NK-92 (cell line): ENCODE measurements around the gene HLA-E.
"Not testable (repeated sequence)": the region's sequence is repeated elsewhere in the genome, so short reads cannot be mapped to it uniquely, and the experiment has no call there.

ENCODE experiments used
- DNase-seq: peaks from one replicate; lab custom pipeline; 2025; ENCODE audit not compliant: unreplicated experiment; lab: John Stamatoyannopoulos, UW

The HLA-E gene

DNA sequence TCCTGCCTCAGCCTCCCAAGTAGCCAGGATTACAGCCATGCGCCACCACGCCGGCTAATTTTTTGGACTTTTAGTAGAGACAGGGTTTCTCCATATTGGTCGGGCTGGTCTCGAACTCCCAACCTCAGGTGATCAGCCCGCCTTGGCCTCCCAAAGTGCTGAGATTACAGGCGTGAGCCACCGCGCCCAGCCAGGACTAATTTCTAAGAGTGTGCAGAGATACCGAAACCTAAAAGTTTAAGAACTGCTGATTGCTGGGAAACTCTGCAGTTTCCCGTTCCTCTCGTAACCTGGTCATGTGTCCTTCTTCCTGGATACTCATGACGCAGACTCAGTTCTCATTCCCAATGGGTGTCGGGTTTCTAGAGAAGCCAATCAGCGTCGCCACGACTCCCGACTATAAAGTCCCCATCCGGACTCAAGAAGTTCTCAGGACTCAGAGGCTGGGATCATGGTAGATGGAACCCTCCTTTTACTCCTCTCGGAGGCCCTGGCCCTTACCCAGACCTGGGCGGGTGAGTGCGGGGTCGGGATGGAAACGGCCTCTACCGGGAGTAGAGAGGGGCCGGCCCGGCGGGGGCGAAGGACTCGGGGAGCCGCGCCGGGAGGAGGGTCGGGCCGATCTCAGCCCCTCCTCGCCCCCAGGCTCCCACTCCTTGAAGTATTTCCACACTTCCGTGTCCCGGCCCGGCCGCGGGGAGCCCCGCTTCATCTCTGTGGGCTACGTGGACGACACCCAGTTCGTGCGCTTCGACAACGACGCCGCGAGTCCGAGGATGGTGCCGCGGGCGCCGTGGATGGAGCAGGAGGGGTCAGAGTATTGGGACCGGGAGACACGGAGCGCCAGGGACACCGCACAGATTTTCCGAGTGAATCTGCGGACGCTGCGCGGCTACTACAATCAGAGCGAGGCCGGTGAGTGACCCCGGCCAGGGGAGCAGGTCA, at the start of gene HLA-E:
TSS of gene HLA-E (plus strand) at position 429 of the 945 bp plus-strand sequence. CDS start at position 452, 23 bp downstream.
- peak; percentile 27 for DNase-seq

DNA sequence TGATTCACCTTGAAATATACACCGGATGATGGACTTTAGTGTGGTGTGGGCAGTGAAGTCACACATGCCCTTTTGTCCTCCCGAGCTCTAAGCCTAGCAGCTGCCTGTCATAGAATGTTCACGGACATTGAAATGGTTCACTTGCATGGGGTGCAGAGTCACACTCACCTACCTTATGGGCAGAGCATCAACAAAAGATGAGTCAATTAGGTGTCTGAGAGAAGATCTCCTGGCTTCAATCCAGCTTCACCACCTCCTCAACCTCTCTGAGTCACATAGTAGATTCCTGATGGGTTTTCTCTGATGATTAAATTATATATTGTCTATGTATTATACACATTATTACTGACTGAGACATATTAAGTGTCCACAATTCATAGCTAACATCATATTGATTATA, 48.1 kb upstream of the HLA-E start:
- no peak for DNase-seq

DNA sequence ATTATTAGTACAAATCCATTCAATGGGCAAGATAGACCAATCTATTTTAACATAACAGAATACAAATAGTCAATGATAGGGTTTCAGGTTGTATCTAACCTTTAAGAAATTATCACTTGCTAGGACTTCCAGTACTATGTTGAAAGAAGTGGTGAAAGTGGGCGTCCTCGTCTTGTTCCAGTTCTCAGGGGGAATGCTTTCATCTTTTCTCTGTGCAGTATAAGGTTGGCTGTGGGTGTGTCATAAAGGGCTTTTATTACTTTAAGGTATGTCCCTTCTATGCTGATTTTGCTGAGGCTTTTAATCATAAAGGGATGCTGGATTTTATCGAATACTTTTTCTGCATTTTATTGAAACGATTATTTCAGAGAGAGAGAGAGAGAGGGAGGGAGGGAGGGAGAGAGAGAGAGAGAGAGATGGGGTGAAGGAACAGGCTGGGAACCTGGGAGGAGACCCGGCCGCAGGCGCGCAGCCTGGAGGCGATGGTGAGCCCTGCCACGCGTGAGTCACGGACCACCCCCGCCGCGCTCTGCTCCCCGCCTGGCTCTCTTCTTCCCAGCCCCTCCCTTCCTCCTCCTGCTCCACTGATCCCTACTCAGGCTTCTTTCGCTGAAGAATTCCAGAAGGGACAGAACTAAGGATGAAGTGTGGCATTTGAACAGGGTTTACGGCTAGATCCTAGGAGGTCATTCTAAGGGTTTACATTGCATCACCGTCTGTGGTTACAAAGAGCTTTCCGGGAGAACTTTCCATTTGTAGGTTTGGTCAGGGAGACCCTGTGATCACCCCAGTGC, 45.5 kb upstream of the HLA-E start:
- DNase-seq = no peak

DNA sequence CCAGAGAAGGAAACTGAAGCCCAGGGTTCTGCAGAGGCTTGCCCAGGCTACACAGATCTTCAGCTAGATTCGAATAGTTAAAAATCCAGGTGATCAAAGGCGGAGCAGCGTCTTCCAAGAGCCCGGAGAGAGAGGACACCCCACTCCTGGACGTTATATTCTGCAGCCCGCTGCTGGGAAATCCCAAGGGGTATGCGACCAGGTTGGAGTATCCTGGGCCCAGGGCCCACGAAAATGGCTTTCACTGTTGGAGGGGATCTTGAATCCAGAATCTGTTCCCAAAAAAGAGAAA, 44.9 kb upstream of the HLA-E start:
- no peak for DNase-seq

DNA sequence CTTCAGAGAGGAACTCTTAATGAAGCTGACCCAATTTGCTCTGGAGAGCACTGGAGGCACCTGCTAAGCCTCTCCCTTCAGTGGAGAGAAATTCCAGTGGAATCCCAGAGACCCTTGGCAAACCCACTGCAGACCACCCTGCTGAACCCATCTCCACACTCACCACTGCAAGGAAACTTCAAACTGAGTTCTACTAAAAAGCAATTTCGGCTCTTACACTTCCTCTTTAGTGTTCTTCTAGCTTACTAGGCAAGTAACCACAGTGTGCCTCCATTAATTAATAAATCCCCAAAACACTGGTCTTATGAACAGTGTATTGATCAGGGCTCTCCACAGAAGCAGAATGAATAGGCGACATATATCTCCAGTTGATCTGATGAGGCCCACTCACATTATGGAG, 43.0 kb upstream of the HLA-E start:
- no peak for DNase-seq

DNA sequence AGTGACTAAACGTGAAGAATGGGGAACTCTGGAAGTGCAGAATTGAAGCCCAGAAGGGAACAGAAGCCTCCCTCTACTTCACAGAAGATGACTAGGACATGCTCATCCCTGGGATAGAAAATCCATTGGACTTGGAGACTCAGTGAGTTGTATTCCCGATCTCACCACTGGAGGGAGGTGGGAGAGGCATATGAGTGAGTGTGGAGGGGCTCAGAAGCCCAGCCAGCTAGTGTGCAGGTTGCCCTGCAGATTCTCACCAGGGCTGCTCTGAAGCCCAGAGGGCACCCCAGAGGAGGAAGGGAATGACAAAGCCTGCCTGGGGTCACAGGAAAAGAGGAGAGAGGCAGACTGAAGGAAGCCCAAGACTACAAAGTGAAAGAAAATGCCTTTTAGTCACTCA, 42.1 kb upstream of the HLA-E start:
- no peak for DNase-seq

DNA sequence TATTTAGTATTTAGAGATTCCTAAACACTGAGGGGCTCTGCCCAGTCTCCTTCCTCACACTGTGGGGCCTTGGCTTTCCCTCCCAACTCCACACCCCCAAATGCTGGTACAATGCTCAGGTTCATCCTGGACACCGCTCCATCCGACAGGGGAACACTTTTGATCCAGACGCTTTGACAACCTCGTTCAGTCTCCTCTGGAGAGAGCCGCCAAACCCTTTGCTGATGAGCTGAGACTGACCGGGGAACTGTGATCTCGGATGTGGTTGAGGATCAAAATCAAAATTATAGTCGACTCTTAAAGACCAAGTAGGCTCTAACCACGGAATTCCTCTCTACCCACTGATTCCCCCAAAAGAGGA, 38.8 kb upstream of the HLA-E start:
- DNase-seq = no peak

DNA sequence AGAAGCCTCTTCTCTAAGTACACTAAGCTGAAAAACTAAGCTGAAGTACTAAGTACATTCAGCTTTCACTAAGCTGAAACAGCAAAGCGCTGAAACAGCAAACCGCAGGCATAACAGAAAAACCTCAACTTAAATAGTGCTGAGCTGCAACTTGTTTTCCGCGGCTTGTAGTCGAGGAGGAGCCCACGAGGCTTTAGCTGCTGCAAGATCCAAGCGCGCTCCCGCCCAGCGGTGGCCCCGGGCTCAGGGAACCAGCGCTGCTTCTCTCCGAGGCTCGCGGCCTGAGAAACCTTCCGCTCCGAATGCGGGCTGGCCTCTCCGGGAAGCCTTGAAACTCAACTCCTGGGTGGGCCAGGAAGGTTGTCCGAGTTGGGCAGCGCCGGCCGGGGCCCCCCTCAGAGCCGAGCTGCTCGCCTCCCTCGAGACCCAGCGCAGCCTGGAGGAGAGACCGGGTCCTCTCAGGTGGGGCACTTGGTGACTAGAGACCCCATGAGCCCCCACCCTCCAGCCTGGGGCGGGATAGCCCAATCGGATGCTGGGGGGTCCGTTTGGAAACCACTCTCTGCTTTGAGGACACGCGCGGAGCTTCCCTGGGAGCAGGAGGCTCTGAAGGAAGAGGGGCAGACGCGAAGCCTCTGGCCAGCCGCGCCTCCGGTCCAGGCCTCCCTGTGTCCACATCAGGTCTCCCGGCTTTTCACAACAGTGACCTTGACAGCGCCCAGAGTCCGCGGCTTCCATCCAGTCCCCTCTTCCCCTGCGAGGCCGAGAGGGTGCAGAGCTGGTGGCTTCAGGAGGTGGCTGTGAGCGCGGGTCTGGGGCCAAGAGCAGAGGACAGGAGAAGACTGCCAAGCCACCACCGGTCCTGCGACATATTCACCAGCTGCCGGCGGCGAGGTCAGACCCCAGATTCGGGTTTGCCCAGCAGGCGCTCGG, 38.1 kb upstream of the HLA-E start:
- DNase-seq = no peak

DNA sequence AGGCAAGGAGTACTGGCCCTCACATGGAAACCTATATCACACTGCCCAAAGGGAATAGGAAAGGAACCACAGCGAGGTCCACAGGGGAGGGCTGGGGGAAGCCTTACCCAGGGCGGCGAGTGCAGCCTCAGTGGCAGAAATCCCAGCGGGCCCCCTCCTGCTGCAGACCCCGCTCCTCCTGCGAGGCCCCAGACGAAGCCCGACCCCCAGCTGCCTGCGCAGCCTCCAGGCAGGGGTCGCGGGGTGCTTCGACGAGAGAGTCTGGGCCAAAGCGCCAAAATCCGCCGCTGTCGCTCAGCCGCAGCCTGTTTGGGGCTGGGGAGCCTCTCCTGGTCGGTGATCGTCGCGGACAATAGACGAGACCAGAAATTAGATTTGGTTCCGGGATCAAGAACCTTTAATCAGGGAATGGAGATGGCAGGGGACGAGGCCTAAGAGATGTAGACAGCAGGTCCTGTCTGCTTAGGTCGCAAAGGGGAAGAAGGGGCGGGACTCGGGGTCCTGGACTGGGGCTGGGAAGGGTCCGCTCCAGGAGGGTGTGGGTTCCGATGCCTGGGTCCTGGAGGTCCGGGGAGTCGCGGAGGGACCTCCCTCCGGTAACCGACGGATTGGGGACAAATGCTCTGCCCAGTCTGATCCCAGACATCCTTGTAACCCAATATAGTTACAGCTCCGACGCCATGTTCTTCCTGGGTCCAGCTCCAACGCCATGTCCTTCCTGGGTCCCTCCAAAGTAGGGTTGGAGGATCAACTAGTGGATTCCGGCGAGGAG, 36.4 kb upstream of the HLA-E start:
- DNase-seq = no peak

DNA sequence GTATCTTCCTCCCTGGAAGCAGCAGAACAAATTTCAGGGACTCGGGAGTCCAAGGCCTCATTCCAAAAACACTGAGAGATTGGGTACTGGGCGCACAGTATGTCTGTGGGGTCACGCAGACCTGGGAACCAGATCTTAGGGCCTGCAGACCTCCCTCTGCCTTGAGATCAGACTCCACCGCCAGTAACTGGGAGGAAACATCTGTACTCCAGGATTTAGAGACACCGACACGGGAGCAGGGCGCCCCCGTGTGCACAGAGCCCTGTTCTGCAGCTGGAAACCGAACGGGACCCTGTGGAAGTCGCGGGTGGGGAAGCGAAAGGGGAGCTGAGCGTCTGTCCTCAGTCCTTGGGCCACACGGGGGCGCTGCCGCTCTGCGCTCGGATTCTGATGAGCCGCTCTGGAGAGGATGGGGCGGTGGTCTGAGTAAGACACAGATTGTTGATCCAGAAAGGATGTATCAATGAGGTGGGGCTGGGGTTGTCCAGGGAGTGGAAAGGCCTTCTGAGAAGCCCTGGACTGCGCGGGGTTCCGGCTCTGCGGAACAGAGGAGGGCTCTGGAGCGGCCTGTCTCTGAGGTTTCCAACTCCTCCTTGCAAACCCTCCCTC, 35.7 kb upstream of the HLA-E start:
- DNase-seq = peak; percentile 24

DNA sequence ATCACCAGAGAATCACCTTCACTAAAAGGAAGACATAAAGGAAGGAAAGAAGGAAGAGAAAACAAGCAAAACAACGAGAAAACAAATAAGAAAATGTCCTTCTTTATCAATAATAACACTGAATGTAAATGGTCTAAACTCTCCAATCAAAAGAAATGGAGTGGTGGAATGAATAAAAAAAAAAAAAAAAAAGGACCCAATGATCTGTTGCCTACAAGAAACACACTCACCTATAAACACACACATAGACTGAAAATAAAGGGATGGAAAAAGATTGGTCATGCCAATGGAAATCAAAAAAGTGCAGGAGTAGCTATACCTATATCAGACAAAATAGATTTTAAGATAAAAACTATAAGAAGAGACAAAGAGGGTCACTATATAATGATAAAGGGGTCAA, 30.2 kb upstream of the HLA-E start:
- no peak for DNase-seq

DNA sequence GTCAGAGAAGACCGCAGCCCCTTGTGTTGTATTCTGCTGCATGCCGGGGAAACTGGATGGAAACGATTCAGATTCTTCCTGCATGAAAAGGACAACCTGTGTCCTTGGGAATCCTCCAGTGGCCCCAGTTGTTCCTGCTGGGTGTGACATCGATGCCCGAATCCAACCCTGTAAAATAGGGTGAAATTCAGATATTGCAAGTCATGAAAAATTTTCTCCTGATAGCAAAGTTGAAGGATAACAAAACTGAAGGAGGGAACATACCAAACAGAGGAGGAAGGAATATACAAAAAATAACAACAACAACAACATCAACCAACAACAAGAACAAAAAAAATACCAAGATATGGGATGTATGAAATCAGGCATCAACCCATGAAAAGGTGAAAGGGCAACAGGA, 28.3 kb upstream of the HLA-E start:
- no peak for DNase-seq

DNA sequence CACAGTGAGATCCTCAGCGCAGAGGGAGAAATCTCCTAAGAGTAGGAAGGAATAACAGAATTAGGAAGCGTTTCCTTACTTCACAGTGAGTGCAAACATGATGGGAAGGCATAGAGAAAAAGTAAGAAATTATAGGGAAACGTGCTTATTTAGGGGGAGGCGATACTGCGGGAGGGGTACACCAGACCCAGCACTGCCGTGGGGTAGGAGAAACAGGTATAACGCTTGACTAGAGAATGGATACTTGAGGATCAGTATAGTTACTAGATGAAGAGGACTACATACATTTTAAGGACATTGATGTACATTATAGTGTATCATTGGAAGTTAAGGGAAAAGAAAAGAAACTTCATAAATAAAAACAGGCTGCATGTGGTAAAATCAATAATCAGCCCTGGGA, 26.8 kb upstream of the HLA-E start:
- DNase-seq = no peak

DNA sequence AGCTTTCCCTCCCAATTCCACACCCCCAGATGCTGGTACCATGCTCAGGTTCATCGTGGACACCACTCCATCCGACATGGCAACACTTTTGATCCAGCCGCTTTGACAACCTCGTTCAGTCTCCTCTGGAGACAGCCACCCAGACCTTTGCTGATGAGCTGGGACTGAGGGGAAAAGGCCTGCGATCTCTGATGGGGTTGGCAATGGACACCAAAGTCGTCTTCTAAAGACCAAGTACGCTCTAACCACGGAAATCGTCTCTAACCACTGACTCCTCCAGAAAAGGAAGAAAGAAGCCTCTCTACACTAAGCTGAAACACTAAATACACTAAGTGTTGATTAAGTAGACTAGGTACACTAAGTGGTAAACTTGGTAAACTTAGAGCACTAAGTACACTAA, 26.1 kb upstream of the HLA-E start:
- DNase-seq = no peak

DNA sequence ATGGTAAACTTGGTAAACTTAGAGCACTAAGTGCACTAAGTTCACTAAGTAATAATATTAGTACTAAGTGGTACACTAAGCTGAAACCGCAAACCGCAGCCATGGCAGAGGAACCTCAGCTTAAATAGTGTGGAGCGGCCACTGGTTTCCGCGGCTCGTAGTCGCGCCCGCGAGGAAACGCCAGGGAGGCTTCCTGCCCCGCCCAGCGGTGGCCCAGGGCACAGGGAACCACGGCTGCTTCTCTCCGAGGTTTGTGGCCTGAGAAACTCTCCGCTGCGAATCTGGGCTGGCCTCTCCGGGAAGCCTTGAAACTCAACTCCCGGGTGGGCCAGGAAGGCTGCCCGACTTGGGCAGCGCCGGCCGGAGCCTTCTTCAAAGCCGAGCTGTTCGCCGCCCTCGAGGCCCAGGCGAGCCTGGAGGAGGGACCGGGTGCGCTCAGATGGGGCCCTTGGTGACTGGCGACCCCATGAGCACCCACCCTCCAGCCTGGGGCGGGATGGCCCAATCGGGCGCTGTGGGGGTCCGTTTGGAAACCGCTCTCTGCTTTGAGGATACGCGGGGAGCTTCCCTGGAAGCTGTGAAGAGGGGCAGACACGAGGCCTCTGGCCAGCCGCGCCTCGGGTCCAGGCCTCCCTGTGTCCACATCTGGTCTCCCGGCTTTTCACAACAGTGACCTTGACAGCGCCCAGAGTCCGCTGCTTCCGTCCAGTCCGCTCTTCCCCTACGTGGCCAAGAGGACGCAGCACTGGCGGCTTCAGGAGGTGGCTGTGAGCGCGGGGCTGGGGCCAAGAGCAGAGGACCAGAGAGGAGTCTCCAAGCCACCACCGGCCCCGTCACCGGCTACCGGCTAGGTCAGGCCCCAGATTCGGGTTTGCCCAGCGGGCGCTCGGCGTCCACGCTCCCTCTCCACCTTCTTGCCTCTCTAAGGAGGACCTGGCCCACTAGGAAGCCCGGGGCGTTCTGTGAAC, 25.4 kb upstream of the HLA-E start:
- DNase-seq = no peak

DNA sequence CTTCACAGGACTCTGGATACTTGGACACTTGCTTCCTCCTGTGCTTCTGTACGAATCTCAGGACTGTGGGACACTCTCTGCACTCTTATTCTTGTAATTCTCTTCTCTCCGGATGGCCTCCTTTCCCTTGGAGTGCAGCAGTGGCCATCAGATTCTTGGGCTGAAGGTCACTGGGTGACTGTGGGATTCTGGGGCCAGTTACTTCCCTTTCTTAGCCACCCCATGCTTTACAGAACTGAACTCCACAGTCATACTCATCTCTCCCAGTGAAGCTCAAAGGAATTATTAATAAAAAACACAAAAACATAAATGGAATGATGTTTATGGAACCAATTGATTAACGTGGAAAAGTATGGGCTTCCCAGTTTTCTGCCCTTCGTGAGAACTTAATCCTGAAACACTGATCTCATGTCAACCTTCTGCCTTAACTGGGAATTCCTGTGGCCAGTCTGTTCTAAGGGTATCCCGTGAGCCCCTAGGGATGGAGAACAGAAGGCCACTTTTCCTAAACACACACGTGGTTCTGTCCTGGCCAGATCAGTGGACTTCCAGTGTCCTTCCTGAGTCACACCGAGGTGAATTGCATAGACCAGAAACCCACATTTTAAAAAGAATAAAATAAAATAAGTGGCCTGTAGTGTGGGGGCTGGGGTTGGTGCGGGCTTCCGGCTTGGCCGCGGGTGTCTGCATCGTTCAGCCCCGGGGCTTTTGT, 23.6 kb upstream of the HLA-E start:
- no peak for DNase-seq

DNA sequence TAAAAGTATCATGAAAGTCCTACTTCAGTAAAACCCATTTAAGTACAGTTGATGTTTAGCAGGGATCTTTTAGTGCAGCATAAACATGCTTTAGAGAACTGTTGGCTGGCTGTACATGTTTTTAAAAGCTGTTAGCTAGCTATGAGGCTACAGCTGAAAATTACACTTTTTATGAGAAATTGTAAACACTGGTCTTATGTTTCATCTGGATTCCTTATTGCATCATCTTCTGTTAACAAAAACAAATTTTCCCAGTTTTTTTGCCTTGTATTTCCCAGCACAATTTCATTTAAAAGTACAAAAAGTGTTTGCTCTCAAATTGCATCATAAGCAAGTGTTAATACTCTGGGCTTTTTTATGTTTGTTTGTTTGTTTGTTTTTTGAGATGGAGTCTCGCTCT, 18.3 kb upstream of the HLA-E start:
- DNase-seq = no peak

DNA sequence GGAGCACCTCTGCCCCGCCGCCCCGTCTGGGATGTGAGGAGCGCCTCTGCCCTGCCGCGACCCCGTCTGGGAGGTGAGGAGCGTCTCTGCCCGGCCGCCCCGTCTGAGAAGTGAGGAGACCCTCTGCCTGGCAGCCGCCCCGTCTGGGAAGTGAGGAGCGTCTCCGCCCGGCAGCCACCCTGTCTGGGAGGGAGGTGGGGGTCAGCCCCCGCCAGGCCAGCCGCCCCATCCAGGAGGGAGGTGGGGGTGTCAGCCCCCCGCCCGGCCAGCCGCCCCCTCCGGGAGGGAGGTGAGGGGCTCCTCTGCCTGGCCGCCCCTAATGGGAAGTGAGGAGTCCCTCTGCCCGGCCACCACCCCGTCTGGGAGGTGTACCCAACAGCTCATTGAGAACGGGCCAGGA, 14.2 kb upstream of the HLA-E start:
- not testable (repeated sequence) for DNase-seq
